OCI-LY3 (cell line): Measurements from ENCODE around the gene P2RX6.
"Not testable (repeated sequence)": the region's sequence is repeated elsewhere in the genome, so short reads cannot be mapped to it uniquely, and the experiment has no call there.

Source experiments
- H2AFZ ChIP-seq: fragments of 200-600, 300-600 bp; shearing (Covaris generic); 2 replicates; pipeline ENCODE4 v1.6.0; 2014; ENCODE audit warnings: antibody characterized with exemption, low read depth, low read length
- H3K27ac ChIP-seq: fragments of 200-600, 300-600 bp; sonication (generic); 2 replicates; pipeline ENCODE4 v1.5.1; 2014; ENCODE audit warnings: mild to moderate bottlenecking, low read length, moderate library complexity, mixed read lengths
- H3K27me3 ChIP-seq: fragments of 200-600, 300-600 bp; sonication (generic); 2 replicates; pipeline ENCODE4 v1.6.1; 2014; ENCODE audit warnings: low read depth, low read length, mixed read lengths
- H3K36me3 ChIP-seq: fragments of 200-600, 300-600 bp; sonication (generic); replicated peaks from 2 replicates; pipeline ENCODE3; 2014; ENCODE audit warnings: low read depth, low read length, mixed read lengths
- H3K4me1 ChIP-seq: fragments of 300-600, 200-600 bp; sonication (generic); 2 replicates; pipeline ENCODE4 v1.6.1; 2014; ENCODE audit warnings: low read length, mixed read lengths
- H3K4me2 ChIP-seq: fragments of 200-600, 300-600 bp; sonication (generic); 2 replicates; pipeline ENCODE4 v1.6.1; 2014; ENCODE audit warnings: low read length, mixed read lengths
- H3K4me3 ChIP-seq: fragments of 300-600, 200-600 bp; sonication (generic); 2 replicates; pipeline ENCODE4 v1.5.1; 2014; ENCODE audit warnings: antibody characterized with exemption, mild to moderate bottlenecking, low read length, moderate library complexity
- H3K79me2 ChIP-seq: fragments of 300-600, 200-600 bp; shearing (Covaris generic); 2 replicates; pipeline ENCODE4 v1.6.1; 2014; ENCODE audit warnings: mild to moderate bottlenecking, low read length, mixed read lengths
- H3K9ac ChIP-seq: fragments of 300-600, 200-600 bp; shearing (Covaris generic); 2 replicates; pipeline ENCODE4 v1.6.0; 2014; ENCODE audit warnings: mild to moderate bottlenecking, low read length, moderate library complexity
- H3K9me3 ChIP-seq: fragments of 200-600, 300-600 bp; shearing (Covaris generic); 2 replicates; pipeline ENCODE4 v1.6.1; 2014; ENCODE audit warnings: low read length, mixed read lengths; ENCODE audit not compliant: insufficient read depth
- H4K20me1 ChIP-seq: fragments of 200-600, 300-600 bp; sonication (generic); 2 replicates; pipeline ENCODE4 v1.6.1; 2016; ENCODE audit warnings: low read length, mixed read lengths; ENCODE audit not compliant: insufficient read depth
- EZH2phosphoT487 ChIP-seq: fragments of 200-600 bp; shearing (Covaris generic); IDR thresholded peaks from 2 replicates; pipeline ENCODE4 v1.6.1; 2018; ENCODE audit warnings: antibody characterized with exemption, mixed run types, low read depth
- TF ChIP-seq, protein P1 (sequence below): fragments of 200-600, 300-600 bp; sonication (generic); IDR thresholded peaks from 2 replicates; pipeline ENCODE4 v1.5.1; 2014; ENCODE audit warnings: antibody characterized with exemption, low read length, low read depth

Gene P2RX6

DNA sequence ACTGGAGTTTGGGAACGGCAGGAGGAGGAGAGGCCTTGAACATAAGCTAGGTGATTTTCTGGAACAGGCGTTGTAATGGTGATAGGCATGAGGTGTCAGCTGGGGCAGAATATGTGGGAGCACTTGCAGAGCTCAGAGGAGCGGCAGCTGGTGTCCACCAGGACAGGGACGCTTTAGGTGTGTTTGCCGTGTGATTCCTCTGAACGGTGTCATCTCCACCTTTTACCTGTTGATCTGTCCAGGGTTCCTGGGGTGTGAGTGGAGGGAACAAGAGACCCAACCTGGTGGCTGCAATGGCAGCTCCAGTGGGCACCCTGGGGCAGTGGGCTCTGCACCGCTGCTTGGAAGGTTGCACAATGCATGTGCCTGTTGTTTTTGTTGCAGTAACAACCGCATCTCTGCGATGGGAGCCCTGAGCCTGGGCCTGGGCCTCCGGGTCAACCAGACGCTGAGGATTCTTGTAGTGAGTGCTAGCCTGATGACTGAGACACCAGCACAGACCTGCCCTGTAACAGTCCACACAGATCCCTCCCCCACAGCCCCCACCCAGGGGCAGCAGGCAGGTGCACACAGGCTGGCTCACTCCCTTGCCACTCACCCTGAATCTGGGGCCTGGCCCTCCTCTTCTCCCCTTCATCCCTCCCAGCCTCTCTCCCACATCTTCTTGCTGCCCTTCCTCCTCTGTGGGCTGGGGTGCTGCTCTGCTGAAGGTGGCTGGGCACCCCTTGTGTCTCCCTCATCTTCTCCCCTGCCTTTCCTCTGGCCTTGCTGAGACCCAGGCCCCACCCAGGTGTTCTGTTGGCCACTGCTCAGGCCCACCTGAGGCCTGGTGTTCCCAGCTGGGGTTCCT lies 40.0 kb downstream of the P2RX6 start:
- H3K27me3 ChIP-seq: peaks cover 24% of the 10 kb centered on the region
- no peak for TF ChIP-seq EZH2phosphoT487
- TF ChIP-seq, protein P1, sequence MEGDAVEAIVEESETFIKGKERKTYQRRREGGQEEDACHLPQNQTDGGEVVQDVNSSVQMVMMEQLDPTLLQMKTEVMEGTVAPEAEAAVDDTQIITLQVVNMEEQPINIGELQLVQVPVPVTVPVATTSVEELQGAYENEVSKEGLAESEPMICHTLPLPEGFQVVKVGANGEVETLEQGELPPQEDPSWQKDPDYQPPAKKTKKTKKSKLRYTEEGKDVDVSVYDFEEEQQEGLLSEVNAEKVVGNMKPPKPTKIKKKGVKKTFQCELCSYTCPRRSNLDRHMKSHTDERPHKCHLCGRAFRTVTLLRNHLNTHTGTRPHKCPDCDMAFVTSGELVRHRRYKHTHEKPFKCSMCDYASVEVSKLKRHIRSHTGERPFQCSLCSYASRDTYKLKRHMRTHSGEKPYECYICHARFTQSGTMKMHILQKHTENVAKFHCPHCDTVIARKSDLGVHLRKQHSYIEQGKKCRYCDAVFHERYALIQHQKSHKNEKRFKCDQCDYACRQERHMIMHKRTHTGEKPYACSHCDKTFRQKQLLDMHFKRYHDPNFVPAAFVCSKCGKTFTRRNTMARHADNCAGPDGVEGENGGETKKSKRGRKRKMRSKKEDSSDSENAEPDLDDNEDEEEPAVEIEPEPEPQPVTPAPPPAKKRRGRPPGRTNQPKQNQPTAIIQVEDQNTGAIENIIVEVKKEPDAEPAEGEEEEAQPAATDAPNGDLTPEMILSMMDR: no peak
- no peak overlapping the region for H3K27ac ChIP-seq
- no peaks in the 10 kb centered on the region for H3K79me2 ChIP-seq
- no peaks in the 10 kb centered on the region for H3K36me3 ChIP-seq
- no peak overlapping the region for H2AFZ ChIP-seq
- H4K20me1 ChIP-seq: no peaks in the 10 kb centered on the region
- H3K9ac ChIP-seq: no peak overlapping the region
- H3K9me3 ChIP-seq: no peaks in the 10 kb centered on the region
- H3K4me1 ChIP-seq: peaks cover 6% of the 10 kb centered on the region; the same call in 1 of the 2 replicates
- no peak overlapping the region for H3K4me2 ChIP-seq
- H3K4me3 ChIP-seq: no peak overlapping the region

DNA sequence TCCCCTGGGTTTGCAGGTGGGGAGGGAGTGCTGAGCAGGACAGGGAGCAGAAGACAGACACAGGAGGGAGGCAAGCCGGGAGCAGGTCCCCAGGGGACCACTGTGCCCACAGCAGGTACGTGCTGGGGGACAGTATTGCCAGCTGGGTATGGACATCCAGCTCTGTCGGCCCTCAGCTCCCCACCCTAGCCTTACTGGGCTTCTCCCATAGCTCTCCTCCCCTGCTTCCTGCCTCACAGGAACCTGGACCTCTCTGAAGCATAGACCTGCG lies 40.5 kb downstream of the P2RX6 start:
- no peaks in the 10 kb centered on the region for H3K9me3 ChIP-seq
- no peaks in the 10 kb centered on the region for H3K36me3 ChIP-seq
- H2AFZ ChIP-seq: no peak overlapping the region
- no peaks in the 10 kb centered on the region for H3K79me2 ChIP-seq
- H4K20me1 ChIP-seq: no peaks in the 10 kb centered on the region
- H3K4me2 ChIP-seq: no peak overlapping the region
- H3K4me1 ChIP-seq: peaks cover 6% of the 10 kb centered on the region; the same call in 1 of the 2 replicates
- peaks cover 24% of the 10 kb centered on the region for H3K27me3 ChIP-seq
- H3K9ac ChIP-seq: no peak overlapping the region
- no peak overlapping the region for H3K27ac ChIP-seq
- no peak for TF ChIP-seq EZH2phosphoT487
- TF ChIP-seq, protein P1: no peak
- H3K4me3 ChIP-seq: no peak overlapping the region

DNA sequence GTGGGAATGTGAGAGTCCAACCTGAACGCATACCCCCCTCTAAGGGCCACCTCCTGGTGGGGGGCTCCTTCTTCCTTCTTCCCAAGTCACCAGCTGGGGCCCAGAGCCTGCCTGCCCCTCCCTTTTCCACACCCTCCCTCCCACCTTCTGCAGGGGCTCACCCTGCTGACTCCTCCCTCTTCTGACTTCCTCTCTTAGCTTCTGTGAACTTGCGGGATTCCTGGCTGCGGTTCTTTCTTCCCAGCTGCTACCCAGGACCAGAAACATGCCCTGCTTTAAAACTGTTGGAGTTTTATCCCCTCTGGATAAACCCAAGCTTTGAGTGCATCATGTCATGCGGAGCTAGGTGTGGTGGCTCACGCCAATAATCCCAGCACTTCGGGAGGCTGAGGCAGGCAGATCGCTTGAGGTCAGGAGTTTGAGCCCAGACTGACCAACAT lies 40.9 kb downstream of the P2RX6 start:
- Histone ChIP-seq H3K9ac (no peak overlapping the region), H3K4me2 (no peak overlapping the region), H3K4me1 (peaks cover 6% of the 10 kb centered on the region; the same call in 1 of the 2 replicates), H3K27me3 (peaks cover 24% of the 10 kb centered on the region), H2AFZ (no peak overlapping the region), H4K20me1 (no peaks in the 10 kb centered on the region), H3K9me3 (no peaks in the 10 kb centered on the region), H3K27ac (no peak overlapping the region), H3K4me3 (no peak overlapping the region), H3K79me2 (no peaks in the 10 kb centered on the region), H3K36me3 (no peaks in the 10 kb centered on the region)
- TF ChIP-seq EZH2phosphoT487: no peak
- TF ChIP-seq, protein P1: no peak

DNA sequence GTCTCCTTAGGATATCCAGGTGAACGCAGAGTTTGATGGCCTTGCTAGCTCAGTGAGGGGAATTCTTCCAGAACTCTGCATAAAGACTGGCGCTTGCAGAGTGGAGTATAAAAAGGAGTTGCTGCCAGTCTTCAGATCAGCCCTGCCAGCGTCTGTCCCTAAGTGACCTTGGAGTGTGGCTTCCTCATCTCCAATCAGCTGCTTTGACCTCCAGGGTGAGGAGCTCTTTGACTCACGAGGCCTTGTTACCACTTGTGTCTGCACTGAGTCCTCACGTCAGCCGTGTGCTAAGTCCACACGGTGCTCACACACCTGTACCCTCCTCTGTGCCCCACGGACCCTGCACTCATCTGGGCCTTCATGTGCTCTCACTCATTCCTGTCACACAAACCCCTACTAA lies 45.4 kb downstream of the P2RX6 start:
- not testable (repeated sequence) for H2AFZ ChIP-seq, H3K79me2 ChIP-seq, H3K9ac ChIP-seq, H3K4me3 ChIP-seq, H3K4me1 ChIP-seq, H3K9me3 ChIP-seq, H3K36me3 ChIP-seq, H4K20me1 ChIP-seq, H3K27ac ChIP-seq, H3K4me2 ChIP-seq
- peaks cover 23% of the 10 kb centered on the region for H3K27me3 ChIP-seq

DNA sequence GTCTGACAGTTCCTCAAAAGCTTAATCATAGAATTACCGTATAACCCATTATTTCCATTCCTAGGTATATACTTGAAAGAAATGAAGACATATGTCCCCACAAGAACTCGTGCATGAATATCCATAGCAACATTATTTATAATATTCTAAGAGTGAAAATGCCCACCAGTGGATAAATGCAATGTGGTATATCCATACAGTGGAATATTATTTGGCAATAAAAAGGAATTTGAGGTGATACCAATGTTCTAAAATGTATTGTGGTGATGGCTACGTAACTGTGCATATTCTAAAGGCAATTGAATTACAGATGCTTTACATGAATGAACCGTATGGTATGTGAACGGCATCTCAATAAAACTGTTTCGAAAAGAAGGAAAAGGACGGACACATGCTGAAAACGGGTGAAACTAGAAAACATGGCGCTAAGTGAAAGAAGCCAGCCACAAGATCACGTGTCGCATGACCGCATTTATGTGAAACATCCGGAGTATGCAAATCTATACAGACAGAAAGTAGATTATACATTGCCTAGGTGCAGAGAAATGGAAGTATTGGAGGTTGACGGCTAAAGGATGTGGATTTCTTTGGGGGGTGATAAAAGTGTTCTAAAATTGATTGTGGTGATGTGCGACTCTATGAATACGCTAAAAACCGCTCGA lies 46.8 kb downstream of the P2RX6 start:
- Histone ChIP-seq H3K4me1 (peaks cover 12% of the 10 kb centered on the region), H3K27me3 (peaks cover 19% of the 10 kb centered on the region)
- not testable (repeated sequence) for H3K79me2 ChIP-seq, H3K9me3 ChIP-seq, H3K4me2 ChIP-seq, H3K4me3 ChIP-seq, H4K20me1 ChIP-seq, H3K36me3 ChIP-seq, H3K9ac ChIP-seq, H3K27ac ChIP-seq, H2AFZ ChIP-seq

DNA sequence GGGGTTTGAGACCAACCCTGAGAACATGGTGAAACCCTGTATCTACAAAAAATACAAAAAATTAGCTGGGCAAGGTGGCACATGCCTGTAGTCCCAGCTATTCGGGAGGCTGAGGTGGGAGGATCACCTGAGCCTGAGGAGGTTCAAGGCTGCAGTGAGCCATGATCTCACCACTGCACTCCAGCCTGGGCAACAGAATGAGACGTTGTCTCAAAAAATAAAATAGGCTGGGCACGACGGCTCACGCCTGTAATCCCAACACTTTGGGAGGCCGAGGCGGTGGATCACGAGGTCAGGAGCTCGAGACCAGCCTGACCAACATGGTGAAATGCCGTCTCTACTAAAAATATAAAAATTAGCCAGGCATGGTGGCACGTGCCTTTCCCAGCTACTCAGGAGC lies 49.5 kb downstream of the P2RX6 start:
- Histone ChIP-seq H3K27me3 (peaks cover 26% of the 10 kb centered on the region), H3K4me1 (peaks cover 22% of the 10 kb centered on the region)
- H3K4me3 ChIP-seq, H3K27ac ChIP-seq, H2AFZ ChIP-seq, H3K9me3 ChIP-seq, H3K36me3 ChIP-seq, H3K4me2 ChIP-seq, H4K20me1 ChIP-seq, H3K79me2 ChIP-seq, H3K9ac ChIP-seq: not testable (repeated sequence)
